Esophagus mucosa (tissue), 1 donor: ENCODE measurements around the gene DUXA. TPM values are rescaled to one million over a fixed set of nuclear protein-coding genes. Genes with fewer than 3 reads are reported as not detected.

Experiments used
- ATAC-seq: fragments of 200-7000 bp; cut with Tn5 transposase; one replicate; pipeline ENCODE4 v1.9.1; 2020
- total RNA-seq: library from RNA; stranded (reverse); gene quantifications from one replicate; pipeline ENCODE4 v1.2.4, GENCODE V29; 2023
- donor health status: DM: yes; HTN: yes; CAD: no.

The DUXA gene
- total RNA-seq, 1 donor from 2014 or later, result not detected

- no peak for ATAC-seq
Observed at GRCh38 chr19:57105976-57106721, 61.1 kb downstream of the DUXA start.

Other genes starting within 250 kb of the DUXA start
- gene USP29, start 47.5 kb downstream of the DUXA start, total RNA-seq, result not detected
- gene ZIM3, start 22.3 kb downstream of the DUXA start, total RNA-seq, result not detected
- 24.6 TPM for gene ZNF264, start 24.0 kb upstream of the DUXA start, total RNA-seq
- 1.1 TPM for gene AURKC, start 63.5 kb upstream of the DUXA start, total RNA-seq
- 6.8 TPM for gene ZNF805, start 73.1 kb upstream of the DUXA start, total RNA-seq
- 68.7 TPM for gene ZNF460, start 113.0 kb upstream of the DUXA start, total RNA-seq
- gene ZNF543, start 153.0 kb upstream of the DUXA start, total RNA-seq, result 4.5 TPM
- 5.3 TPM for gene ZNF304, start 183.8 kb upstream of the DUXA start, total RNA-seq
- gene TRAPPC2B, start 196.1 kb upstream of the DUXA start, total RNA-seq, result 8.4 TPM
- 1.4 TPM for gene ZNF547, start 196.1 kb upstream of the DUXA start, total RNA-seq
- 6.9 TPM for gene ZNF548, start 222.4 kb upstream of the DUXA start, total RNA-seq
- 6.5 TPM for gene ZNF17, start 243.7 kb upstream of the DUXA start, total RNA-seq